SK-N-SH (cell line): ENCODE results near the gene ARHGEF40.

Experiments
- CHD2 ChIP-seq: fragments of 150-350 bp; IDR thresholded peaks from 2 replicates; pipeline ENCODE4 v1.6.1; 2018; ENCODE audit warnings: low read length; ENCODE audit not compliant: partially characterized antibody
- CTCF ChIP-seq: fragments of 200-600 bp; sonication (generic); IDR thresholded peaks from 2 replicates; pipeline ENCODE4 v1.6.1; 2017; ENCODE audit warnings: antibody characterized with exemption, mild to moderate bottlenecking, moderate library complexity
- EP300 ChIP-seq, 2 experiments: IDR thresholded peaks; 2 replicates each; pipeline versions ENCODE4 v1.4.0 to v1.6.1; 2012; ENCODE audit warnings: borderline replicate concordance in 1 of 2, low read depth in 1 of 2, low read length in 1 of 2
- EZH2phosphoT487 ChIP-seq: fragments of 200-600 bp; sonication (generic); IDR thresholded peaks from 2 replicates; pipeline ENCODE4 v1.6.1; 2017; ENCODE audit warnings: low read depth, mixed run types, mild to moderate bottlenecking, antibody characterized with exemption, moderate library complexity, borderline replicate concordance
- FOXM1 ChIP-seq: IDR thresholded peaks from 2 replicates; pipeline ENCODE4 v1.4.0; 2012; ENCODE audit warnings: low read depth, mild to moderate bottlenecking
- GABPA ChIP-seq: IDR thresholded peaks from 2 replicates; pipeline ENCODE4 v1.4.0; 2012; ENCODE audit warnings: low read depth, mild to moderate bottlenecking
- MAX ChIP-seq: IDR thresholded peaks from 2 replicates; pipeline ENCODE4 v1.4.0; 2012; ENCODE audit warnings: low read depth
- POLR2AphosphoS5 ChIP-seq: IDR thresholded peaks from 2 replicates; pipeline ENCODE4 v1.6.1; 2012; ENCODE audit warnings: low read depth, low read length
- REST ChIP-seq: IDR thresholded peaks from 2 replicates; pipeline ENCODE4 v1.6.1; 2012; ENCODE audit warnings: mild to moderate bottlenecking, low read depth, low read length, moderate library complexity
- RFX5 ChIP-seq: IDR thresholded peaks from 2 replicates; pipeline ENCODE4 v1.6.1; 2012; ENCODE audit warnings: mild to moderate bottlenecking, improper control_type of control experiment, low read length
- TAF1 ChIP-seq: IDR thresholded peaks from 2 replicates; pipeline ENCODE4 v1.6.1; 2012; ENCODE audit warnings: low read depth, mild to moderate bottlenecking, low read length, moderate library complexity, borderline replicate concordance
- USF2 ChIP-seq: fragments of 150-350 bp; IDR thresholded peaks from 2 replicates; pipeline ENCODE4 v1.6.1; 2017; ENCODE audit warnings: antibody characterized with exemption, low read length, low read depth, borderline replicate concordance
- ZBTB33 ChIP-seq: IDR thresholded peaks from 2 replicates; pipeline ENCODE4 v1.4.0; 2012; ENCODE audit warnings: low read depth, borderline replicate concordance

GRCh38 chr14:21113369-21113768, 43.3 kb downstream of the ARHGEF40 start:
- no peak for TF ChIP-seq GABPA
- no peak for TF ChIP-seq EZH2phosphoT487
- no peak for TF ChIP-seq USF2
- no peak for TF ChIP-seq CTCF
- TF ChIP-seq MAX: no peak
- no peak for TF ChIP-seq EP300 (IDR thresholded peaks at IDR 0.05; ENCODE audit: borderline replicate concordance in 1 of 2, low read depth in 1 of 2, low read length in 1 of 2)
- no peak for TF ChIP-seq CHD2
- TF ChIP-seq RFX5: no peak
- no peak for TF ChIP-seq FOXM1
- no peak for TF ChIP-seq POLR2AphosphoS5
- no peak for TF ChIP-seq REST
- no peak for TF ChIP-seq ZBTB33
- no peak for TF ChIP-seq TAF1
